ENCODE results near the gene OSCP1. TPM values are rescaled to one million over a fixed set of nuclear protein-coding genes. Genes with fewer than 3 reads are reported as not detected.

Gene OSCP1, protein sequence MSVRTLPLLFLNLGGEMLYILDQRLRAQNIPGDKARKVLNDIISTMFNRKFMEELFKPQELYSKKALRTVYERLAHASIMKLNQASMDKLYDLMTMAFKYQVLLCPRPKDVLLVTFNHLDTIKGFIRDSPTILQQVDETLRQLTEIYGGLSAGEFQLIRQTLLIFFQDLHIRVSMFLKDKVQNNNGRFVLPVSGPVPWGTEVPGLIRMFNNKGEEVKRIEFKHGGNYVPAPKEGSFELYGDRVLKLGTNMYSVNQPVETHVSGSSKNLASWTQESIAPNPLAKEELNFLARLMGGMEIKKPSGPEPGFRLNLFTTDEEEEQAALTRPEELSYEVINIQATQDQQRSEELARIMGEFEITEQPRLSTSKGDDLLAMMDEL
- total RNA-seq: 4.1 and 6.9 TPM in 2 replicates

DNA sequence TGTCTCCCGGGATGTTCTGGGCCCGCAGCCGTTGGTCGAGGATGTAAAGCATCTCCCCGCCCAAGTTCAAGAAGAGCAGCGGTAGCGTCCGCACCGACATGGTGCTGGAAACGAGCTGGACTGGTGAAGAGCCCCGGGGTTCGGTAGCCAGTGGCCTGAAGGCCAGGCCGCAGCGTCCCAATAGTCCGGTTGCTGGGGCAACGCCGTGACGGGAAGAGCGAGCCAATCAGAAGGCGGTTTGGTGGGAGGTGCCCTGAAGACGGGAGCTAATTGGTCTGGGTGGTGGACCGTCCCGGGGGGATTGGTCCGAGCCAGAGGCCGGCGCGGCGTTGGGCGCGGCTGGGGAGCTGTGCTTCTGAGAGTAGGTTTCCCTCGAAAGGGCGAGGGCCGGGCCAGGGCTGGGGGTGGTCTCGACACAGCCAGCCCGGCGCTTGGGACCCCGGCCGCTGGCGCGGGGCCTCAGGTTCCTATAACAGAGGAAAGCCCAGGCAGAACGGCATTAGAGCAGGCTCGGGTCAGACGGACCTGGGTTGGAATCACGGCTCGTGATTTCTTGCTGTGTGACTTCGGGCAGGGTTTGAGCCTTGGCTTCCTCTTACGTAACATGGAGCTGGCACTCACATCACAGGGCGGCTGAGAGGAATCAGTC is at the start of gene OSCP1:
Gene OSCP1 (minus strand): TSS at position 182 of the 649 bp plus-strand sequence. CDS start 82 bp downstream, at position 100.

DNA sequence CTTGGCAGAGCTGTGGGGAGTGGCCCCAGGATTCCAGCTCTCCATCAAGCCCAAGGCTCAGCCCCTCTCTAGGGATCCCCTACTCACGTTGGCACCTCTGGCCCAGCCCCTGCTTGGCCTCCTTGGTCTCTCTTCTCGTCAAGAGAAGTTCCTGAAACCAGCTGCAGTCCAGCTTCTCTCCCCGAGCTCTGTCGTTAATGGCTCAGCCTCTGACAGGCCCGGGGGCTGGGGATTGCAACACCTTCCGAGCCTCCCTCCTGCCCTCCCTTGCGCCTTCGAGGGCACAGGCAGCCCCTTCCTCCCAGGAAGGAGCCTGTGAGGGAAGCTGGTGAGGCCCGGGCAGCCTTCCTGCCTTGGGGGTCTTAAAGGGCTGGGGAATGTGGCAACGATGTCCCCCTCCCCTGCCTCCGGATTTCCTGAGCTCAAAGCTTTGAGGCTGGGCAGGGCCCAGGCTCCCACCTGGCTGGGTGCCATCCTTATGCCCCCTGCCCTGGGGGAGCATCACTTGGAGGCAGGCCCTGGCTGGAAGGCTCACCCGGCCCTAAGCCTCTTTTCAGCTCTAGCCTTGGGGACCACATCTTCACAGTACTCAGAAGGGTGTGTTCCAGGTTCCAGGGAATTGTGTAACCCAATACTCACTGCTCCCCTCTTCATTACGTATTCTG is 32.6 kb upstream of the OSCP1 start, which contains the start of gene CSF3R:
Gene CSF3R (minus strand): TSS at position 190 of the 665 bp plus-strand sequence. CDS start 3,417 bp downstream, outside the sequence.

DNA sequence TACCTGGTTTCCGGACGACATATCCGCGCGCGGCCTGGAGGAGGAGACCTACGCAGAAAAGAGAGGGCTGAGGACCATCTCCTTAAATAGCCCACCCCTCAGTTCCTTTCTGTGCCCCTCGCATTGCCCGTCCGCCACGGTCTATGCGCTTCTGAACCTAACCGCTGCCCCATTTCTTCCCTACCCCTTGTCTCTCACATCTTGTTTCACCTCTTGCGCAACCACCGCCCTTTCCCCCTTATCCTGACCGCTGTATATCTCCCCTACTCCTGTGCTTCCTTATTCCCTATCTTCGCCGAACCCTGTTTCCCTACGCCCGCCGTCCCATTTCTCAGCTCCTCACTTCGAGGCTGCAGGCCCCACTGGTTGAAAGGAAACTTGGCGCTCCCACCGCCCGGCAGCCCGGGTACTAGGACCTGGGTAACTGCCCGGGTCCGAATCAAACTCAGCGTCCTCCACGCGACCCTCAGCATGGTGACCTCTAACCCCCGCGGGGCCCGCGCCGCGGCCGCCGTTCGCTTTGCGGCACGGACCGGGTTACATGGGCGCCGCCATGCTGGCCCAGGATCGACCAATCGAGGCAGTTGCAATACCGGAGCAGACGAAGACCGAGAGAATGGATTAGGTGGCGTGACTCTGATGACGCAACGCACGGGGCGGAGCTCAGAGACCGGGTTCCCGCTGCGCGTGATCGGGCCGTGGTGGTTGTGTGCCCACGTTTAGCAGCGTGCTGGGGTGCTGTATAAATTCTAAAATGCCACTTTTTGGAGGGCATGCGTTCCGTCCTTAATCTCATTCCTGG is 13.8 kb upstream of the OSCP1 start, which contains the start of gene MRPS15:
Gene MRPS15 (minus strand): TSS at position 582 of the 802 bp plus-strand sequence. CDS start 109 bp downstream, at position 473.

DNA sequence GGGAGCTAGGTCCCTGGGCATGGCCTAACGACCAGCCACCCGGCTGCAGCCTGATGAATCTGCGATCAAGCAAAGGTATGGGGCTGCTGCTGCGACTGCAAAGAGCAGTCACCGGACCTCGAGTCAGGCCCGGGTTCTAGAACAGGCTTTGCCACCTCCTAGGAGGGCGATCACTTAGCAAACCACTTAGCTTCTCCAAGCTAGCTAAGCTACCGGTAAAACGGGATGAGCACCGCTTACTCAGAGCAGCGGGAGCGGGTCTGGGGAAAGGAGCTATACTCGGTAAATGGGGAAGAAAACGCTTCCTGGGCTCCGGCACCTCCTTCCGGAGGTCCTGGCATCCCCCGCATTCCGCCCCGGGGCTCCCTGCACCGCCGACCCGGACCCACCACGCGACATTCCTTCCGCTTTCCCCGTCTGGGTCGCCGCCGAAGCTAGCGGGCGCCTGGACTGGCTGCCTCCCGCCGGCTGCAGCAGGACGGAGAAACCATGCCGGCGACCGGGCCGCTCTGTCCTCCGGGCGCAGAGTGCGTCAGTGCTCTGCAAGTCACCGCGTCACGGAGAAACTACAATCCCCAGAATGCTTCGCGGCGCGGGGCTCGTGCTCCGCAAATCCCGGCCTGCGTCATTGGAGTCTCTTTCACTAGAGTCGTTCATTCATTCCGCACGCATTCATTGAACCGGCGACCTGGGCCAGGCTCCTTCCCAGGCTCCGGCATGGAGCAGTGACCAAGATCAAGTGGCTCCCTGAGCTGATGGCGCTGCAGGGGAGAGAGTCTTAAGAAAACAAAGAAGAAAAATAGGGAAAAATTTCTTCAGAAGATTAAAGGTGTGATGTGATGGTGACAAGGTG is 52.6 kb downstream of the OSCP1 start, which contains the start of gene LSM10:
Gene LSM10 (minus strand): TSS at position 531 of the 853 bp plus-strand sequence. CDS start 3,779 bp downstream, outside the sequence.

DNA sequence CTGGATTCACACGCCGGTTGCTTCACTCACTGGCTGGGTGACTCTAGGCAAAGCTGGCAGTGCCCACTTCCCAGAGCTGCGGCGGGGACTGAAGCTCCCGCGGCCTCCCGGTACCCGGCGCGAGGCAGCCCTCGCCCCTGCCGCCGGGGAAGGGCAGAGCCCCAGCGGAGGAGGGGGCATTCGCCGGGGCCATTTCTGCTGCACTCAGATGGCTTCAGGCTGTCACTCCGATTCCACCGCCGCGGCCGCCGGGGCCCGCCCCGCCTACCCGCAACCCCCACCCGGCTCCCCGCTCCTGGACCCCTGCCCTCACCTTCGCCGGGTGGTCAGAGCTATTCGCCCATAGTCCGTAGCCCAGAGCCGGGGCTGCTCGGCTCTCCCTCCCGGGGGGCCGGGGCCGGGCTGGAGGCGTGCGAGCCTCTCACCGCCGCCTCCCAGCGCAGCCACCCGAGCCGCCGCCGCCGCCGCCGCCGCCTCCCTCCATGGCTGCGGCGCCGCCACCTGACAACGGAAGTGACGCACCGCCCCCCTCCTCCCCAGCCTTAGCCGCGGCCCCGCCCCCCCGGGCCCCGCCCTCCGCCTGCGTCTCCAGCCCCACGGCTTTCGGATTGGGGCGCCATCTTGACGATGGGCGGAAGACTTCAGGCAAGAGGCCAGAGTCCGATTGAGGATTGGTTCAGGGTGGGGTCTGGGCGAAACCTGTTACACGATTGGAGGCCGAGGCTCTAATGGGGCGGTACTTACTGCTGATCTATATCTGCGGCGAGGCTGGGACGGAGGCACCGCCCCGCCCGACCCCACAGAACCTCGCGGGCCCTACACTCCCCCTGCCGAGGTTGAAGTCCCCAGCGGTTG is 64.6 kb downstream of the OSCP1 start, which contains the start of gene STK40:
Gene STK40 (minus strand): TSS at position 515 of the 855 bp plus-strand sequence. CDS start 24,592 bp downstream, outside the sequence.

Small RNA genes lying within 50 kb of the gene (small RNA-seq; reads per million reads assigned to genes)
- gene RNU4-27P (not detected), gene SNORA63C (0.74 reads per million, percentile 47 among the genes with 10 or more reads in this experiment)

Other genes starting within 250 kb of the OSCP1 start
- 170 and 183 TPM in 2 replicates for gene THRAP3, start 226.0 kb downstream of the OSCP1 start, total RNA-seq
- gene SH3D21, start 144.1 kb downstream of the OSCP1 start, total RNA-seq: 2.2 and 3.3 TPM in 2 replicates
- 101 and 165 TPM in 2 replicates for gene EVA1B, start 126.8 kb downstream of the OSCP1 start, total RNA-seq
- 21.2 and 25.2 TPM in 2 replicates for gene STK40, start 64.5 kb downstream of the OSCP1 start, total RNA-seq
- 6.4 and 8.8 TPM in 2 replicates for gene LSM10, start 52.5 kb downstream of the OSCP1 start, total RNA-seq
- gene MRPS15, start 13.9 kb upstream of the OSCP1 start, total RNA-seq: 80.6 and 86.2 TPM in 2 replicates
- not detected in 2 replicates for gene CSF3R, start 32.5 kb upstream of the OSCP1 start, total RNA-seq